GM12878 (cell line): Measurements from ENCODE around the gene ALDH1A3. TPM values are rescaled to one million over a fixed set of nuclear protein-coding genes. Genes with fewer than 3 reads are reported as not detected.

Experiments used
- BHLHE40 ChIP-seq, 2 experiments: fragments of 450-650 bp in 1 of 2; IDR thresholded peaks; 2 replicates each; pipeline ENCODE4 v1.6.1; 2011 to 2017; ENCODE audit warnings: low read depth in 2 of 2, borderline replicate concordance in 1 of 2, improper control_type of control experiment in 1 of 2, low read length in 1 of 2, mild to moderate bottlenecking in 1 of 2
- CBX3 ChIP-seq: fragments of 200-600 bp; sonication (generic); IDR thresholded peaks from 2 replicates; pipeline ENCODE4 v1.6.1; 2016; ENCODE audit warnings: low read depth, borderline replicate concordance
- CREM ChIP-seq: IDR thresholded peaks from 2 replicates; pipeline ENCODE4 v1.6.1; 2014; ENCODE audit warnings: antibody characterized with exemption, low read depth
- CUX1 ChIP-seq: IDR thresholded peaks from 2 replicates; pipeline ENCODE4 v1.6.1; 2012; ENCODE audit warnings: improper control_type of control experiment, low read depth, low read length; ENCODE audit not compliant: insufficient replicate concordance
- EZH2 ChIP-seq: IDR thresholded peaks from 2 replicates; pipeline ENCODE4 v1.6.1; 2012; ENCODE audit warnings: low read depth, mild to moderate bottlenecking, control low read depth, inconsistent platforms, low read length, borderline replicate concordance; ENCODE audit not compliant: control insufficient read depth
- GABPA ChIP-seq: IDR thresholded peaks from 2 replicates; pipeline ENCODE4 v1.6.1; 2014; ENCODE audit warnings: antibody characterized with exemption, low read depth, mild to moderate bottlenecking, inconsistent platforms
- MXI1 ChIP-seq: fragments of 150-350 bp; IDR thresholded peaks from 2 replicates; pipeline ENCODE4 v1.6.1; 2011; ENCODE audit warnings: low read depth, mild to moderate bottlenecking, inconsistent platforms, low read length, improper control_type of control experiment
- NR2C2 ChIP-seq: IDR thresholded peaks from 2 replicates; pipeline ENCODE4 v1.6.1; 2011; ENCODE audit warnings: borderline replicate concordance, low read depth; ENCODE audit not compliant: control insufficient read depth, insufficient read length
- SPI1 ChIP-seq: IDR thresholded peaks from 2 replicates; pipeline ENCODE4 v1.6.1; 2011; ENCODE audit warnings: low read depth, mild to moderate bottlenecking, low read length, moderate library complexity, borderline replicate concordance; ENCODE audit not compliant: insufficient read depth
- TARDBP ChIP-seq: IDR thresholded peaks from 2 replicates; pipeline ENCODE4 v1.6.1; 2016; ENCODE audit warnings: borderline replicate concordance
- WRNIP1 ChIP-seq: IDR thresholded peaks from 2 replicates; pipeline ENCODE4 v1.6.1; 2011; ENCODE audit warnings: low read depth, low read length, improper control_type of control experiment, borderline replicate concordance
- polyA plus RNA-seq, 11 experiments: library from polyadenylated mRNA; depleted of rRNA in 4 of 11; unstranded in 6 of 11; stranded (reverse) in 5 of 11; fragments of >200 nt; fragmentation: Nextera tagmentation in 4 of 11; fragmentation: Illumina TruSeq in 1 of 11; extraction: Ambion mirVana in 4 of 11; extraction: Trizol in 1 of 11; gene quantifications; 1 replicate in 1 of 11; 2 replicates in 10 of 11; pipeline versions ENCODE4 v1.2.1 to v1.2.3, GENCODE V29; 2011 to 2016; ENCODE audit warnings: inconsistent platforms in 2 of 11, missing spikeins in 2 of 11, low read depth in 1 of 11
- total RNA-seq, 4 experiments: library from RNA; depleted of rRNA in 3 of 4; stranded (reverse); fragments of >200 nt in 3 of 4; fragmentation: Illumina TruSeq in 1 of 4; extraction: Trizol in 1 of 4; gene quantifications; 2 replicates each; pipeline versions ENCODE4 v1.2.1 to v1.2.3, GENCODE V29; 2013 to 2021

Gene ALDH1A3
- total and polyA plus RNA-seq, 10 of the 15 experiments (the other 5 are each of a cell fraction or from before 2014, with no cell fraction given), result 0.06 to 0.69 (median 0.18) TPM

GRCh38 chr15:100892013-100892355 is 12.4 kb downstream of the ALDH1A3 start (continued):
- no peak for TF ChIP-seq CUX1
- TF ChIP-seq SPI1, result no peak
- TF ChIP-seq EZH2, result no peak
- TF ChIP-seq GABPA, result no peak
- TF ChIP-seq CBX3, result no peak
- no peak for TF ChIP-seq CREM
- no peak for TF ChIP-seq WRNIP1
- TF ChIP-seq BHLHE40 (IDR thresholded peaks at IDR 0.05; ENCODE audit: borderline replicate concordance in 1 of 2, low read depth in 2 of 2, low read length in 1 of 2), result no peak
- no peak for TF ChIP-seq MXI1
- no peak for TF ChIP-seq NR2C2
- no peak for TF ChIP-seq TARDBP
